Left renal pelvis (tissue), 4 donors: ENCODE results near the gene SUN5. TPM values are rescaled to one million over a fixed set of nuclear protein-coding genes. Genes with fewer than 3 reads are reported as not detected.

ENCODE experiments used
- DNase-seq, 4 donors: peaks; one replicate each; pipeline ENCODE4 v3.0.0-alpha.2; 2013; ENCODE audit warnings: low read depth in 4 of 4, low spot score in 3 of 4
- polyA plus RNA-seq, 4 donors: library from polyadenylated mRNA; unstranded; fragments of 120-200 nt; gene quantifications; one replicate each; pipeline ENCODE4 v1.2.1, GENCODE V29; 2013; ENCODE audit not compliant: insufficient read length in 4 of 4

The SUN5 gene
- polyA plus RNA-seq, 4 donors, result not detected

GRCh38 chr20:33000802-33001466 lies 3.3 kb downstream of the SUN5 start:
- no peak for DNase-seq

- DNase-seq, result no peak
Measured at GRCh38 chr20:32999603-33000250, 4.5 kb downstream of the SUN5 start.

GRCh38 chr20:32997431-32997830 lies 6.8 kb downstream of the SUN5 start:
- no peak for DNase-seq

GRCh38 chr20:32995802-32996201 lies 8.4 kb downstream of the SUN5 start:
- DNase-seq, result no peak

GRCh38 chr20:32993496-32994050 lies 10.7 kb downstream of the SUN5 start:
- DNase-seq, result no peak

- no peak for DNase-seq
Measured at GRCh38 chr20:32991792-32992641, 12.2 kb downstream of the SUN5 start.

GRCh38 chr20:32991383-32991782 lies 12.8 kb downstream of the SUN5 start:
- no peak for DNase-seq

- no peak for DNase-seq
Measured at GRCh38 chr20:32990426-32990825, 13.8 kb downstream of the SUN5 start.

GRCh38 chr20:32989507-32990283 lies 14.5 kb downstream of the SUN5 start:
- DNase-seq, result no peak

- no peak for DNase-seq
Measured at GRCh38 chr20:32988008-32988407, 16.2 kb downstream of the SUN5 start.

GRCh38 chr20:32987044-32987825 lies 17.0 kb downstream of the SUN5 start:
- no peak for DNase-seq

GRCh38 chr20:32986331-32986966 lies 17.8 kb downstream of the SUN5 start:
- no peak for DNase-seq

GRCh38 chr20:32985596-32985995 lies 18.6 kb downstream of the SUN5 start:
- no peak for DNase-seq

GRCh38 chr20:32984631-32985354 lies 19.4 kb downstream of the SUN5 start:
- no peak for DNase-seq

- no peak for DNase-seq
Measured at GRCh38 chr20:32984196-32984595, 20.0 kb downstream of the SUN5 start.

- no peak for DNase-seq
Measured at GRCh38 chr20:32983459-32984112, 20.6 kb downstream of the SUN5 start.

- DNase-seq, result peak in 2 of 4 donors; percentile 14 to 17
Measured at GRCh38 chr20:32982617-32983458, 21.4 kb downstream of the SUN5 start.
